Liver (tissue), 9 donors: ENCODE measurements around the gene LMLN. TPM values are rescaled to one million over a fixed set of nuclear protein-coding genes. Genes with fewer than 3 reads are reported as not detected.

Source experiments
- DNase-seq: peaks from one replicate; pipeline ENCODE4 v3.0.0-alpha.2; 2017; ENCODE audit warnings: low spot score
- H3K27ac ChIP-seq, 2 donors: one replicate each; pipeline ENCODE4 v1.7.0; 2013; ENCODE audit warnings: inconsistent platforms in 2 of 2, low read length in 2 of 2, control low read depth in 1 of 2, low read depth in 1 of 2, mild to moderate bottlenecking in 1 of 2
- H3K27me3 ChIP-seq, 4 donors: one replicate each; pipeline versions ENCODE4 v1.6.1 to v1.7.0; 2013; ENCODE audit warnings: low read length in 3 of 4, inconsistent platforms in 1 of 4, mild to moderate bottlenecking in 1 of 4, moderate library complexity in 1 of 4; ENCODE audit not compliant: control insufficient read depth in 4 of 4, insufficient read depth in 4 of 4
- H3K36me3 ChIP-seq, 4 donors: one replicate each; pipeline versions ENCODE4 v1.6.1 to v1.7.0; 2013; ENCODE audit warnings: low read length in 3 of 4, mild to moderate bottlenecking in 3 of 4, low read depth in 1 of 4, moderate library complexity in 1 of 4; ENCODE audit not compliant: control insufficient read depth in 4 of 4, insufficient read depth in 3 of 4
- H3K4me1 ChIP-seq, 4 donors: one replicate each; pipeline versions ENCODE4 v1.6.1 to v1.7.0; 2013; ENCODE audit warnings: low read length in 3 of 4, mild to moderate bottlenecking in 3 of 4, moderate library complexity in 1 of 4; ENCODE audit not compliant: control insufficient read depth in 4 of 4, insufficient read depth in 4 of 4
- H3K4me3 ChIP-seq, 3 donors: one replicate each; pipeline versions ENCODE4 v1.6.1 to v1.7.0; 2013; ENCODE audit warnings: low read length in 3 of 3, control low read depth in 1 of 3, low read depth in 1 of 3, mild to moderate bottlenecking in 1 of 3
- H3K9ac ChIP-seq, 2 donors: one replicate each; pipeline ENCODE4 v1.7.0; 2013; ENCODE audit warnings: low read length in 2 of 2, mild to moderate bottlenecking in 2 of 2, moderate library complexity in 2 of 2, control low read depth in 1 of 2, low read depth in 1 of 2
- H3K9me3 ChIP-seq, 4 donors: one replicate each; pipeline versions ENCODE4 v1.6.1 to v1.7.0; 2013; ENCODE audit warnings: low read length in 3 of 4; ENCODE audit not compliant: control insufficient read depth in 4 of 4
- ATF3 ChIP-seq: IDR thresholded peaks from 2 replicates; pipeline ENCODE4 v1.6.1; 2016; ENCODE audit warnings: antibody characterized with exemption
- EGR1 ChIP-seq, 2 donors: IDR thresholded peaks; 2 replicates each; pipeline ENCODE4 v1.6.1; 2016 to 2018; ENCODE audit warnings: antibody characterized with exemption in 2 of 2, low read depth in 2 of 2
- FOXA1 ChIP-seq: IDR thresholded peaks from 2 replicates; pipeline ENCODE4 v1.6.1; 2016; ENCODE audit warnings: antibody characterized with exemption
- FOXA2 ChIP-seq: IDR thresholded peaks from 2 replicates; pipeline ENCODE4 v1.6.1; 2016; ENCODE audit warnings: antibody characterized with exemption
- GABPA ChIP-seq, 2 donors: IDR thresholded peaks in 1 of 2; conservative IDR thresholded peaks in 1 of 2; 2 replicates each; pipeline ENCODE4 v1.6.1; 2016; ENCODE audit warnings: antibody characterized with exemption in 2 of 2, mild to moderate bottlenecking in 1 of 2, moderate library complexity in 1 of 2
- HNF4A ChIP-seq, 2 donors: conservative IDR thresholded peaks; 2 replicates each; pipeline ENCODE4 v1.6.1; 2016; ENCODE audit warnings: antibody characterized with exemption in 2 of 2, mild to moderate bottlenecking in 2 of 2
- HNF4G ChIP-seq: IDR thresholded peaks from 2 replicates; pipeline ENCODE4 v1.6.1; 2016; ENCODE audit warnings: antibody characterized with exemption
- JUND ChIP-seq, 2 donors: IDR thresholded peaks; 2 replicates each; pipeline ENCODE4 v1.6.1; 2016; ENCODE audit warnings: antibody characterized with exemption in 2 of 2
- NR2F2 ChIP-seq: IDR thresholded peaks from 2 replicates; pipeline ENCODE4 v1.6.1; 2016; ENCODE audit warnings: antibody characterized with exemption
- RAD21 ChIP-seq, 2 donors: IDR thresholded peaks; 2 replicates each; pipeline ENCODE4 v1.6.1; 2016; ENCODE audit warnings: antibody characterized with exemption in 2 of 2, mild to moderate bottlenecking in 2 of 2
- RXRA ChIP-seq, 2 donors: IDR thresholded peaks; 2 replicates each; pipeline ENCODE4 v1.6.1; 2017 to 2018; ENCODE audit warnings: antibody characterized with exemption in 2 of 2, mild to moderate bottlenecking in 1 of 2
- SP1 ChIP-seq: IDR thresholded peaks from 2 replicates; pipeline ENCODE4 v1.6.1; 2018; ENCODE audit warnings: antibody characterized with exemption, mild to moderate bottlenecking
- TAF1 ChIP-seq: conservative IDR thresholded peaks from 2 replicates; pipeline ENCODE4 v1.6.1; 2016; ENCODE audit warnings: antibody characterized with exemption, mild to moderate bottlenecking
- YY1 ChIP-seq: IDR thresholded peaks from 2 replicates; pipeline ENCODE4 v1.6.1; 2016; ENCODE audit warnings: antibody characterized with exemption, mild to moderate bottlenecking
- WGBS: extraction: QIAGEN DNeasy Blood & Tissue Kit; methylation state at CpG from one replicate; pipeline ENCODE4 v1.1.7; 2013; 5-methylcytosine and 5-hydroxymethylcytosine counted together
- polyA plus RNA-seq, 2 donors: library from polyadenylated mRNA; stranded (reverse) in 1 of 2; unstranded in 1 of 2; fragments of 200-250 nt in 1 of 2; fragments of >200 nt in 1 of 2; fragmentation: Nextera tagmentation in 1 of 2; extraction: Ambion mirVana in 1 of 2; gene quantifications; one replicate each; pipeline versions ENCODE4 v1.2.1 to v1.2.3, GENCODE V29; 2013 to 2015
- total RNA-seq, 2 donors: library from RNA; depleted of rRNA; stranded (reverse); fragments of >200 nt; gene quantifications; one replicate each; pipeline ENCODE4 v1.2.3, GENCODE V29; 2014
- TF ChIP-seq, protein P1 (sequence below): fragments of 150-350 bp; IDR thresholded peaks from 2 replicates; pipeline ENCODE4 v1.5.1; 2017; ENCODE audit warnings: improper control_type of control experiment, low read depth, low read length; ENCODE audit not compliant: missing input control
- TF ChIP-seq, protein P2 (sequence below): IDR thresholded peaks from 2 replicates; pipeline ENCODE4 v1.6.1; 2016; ENCODE audit warnings: antibody characterized with exemption
- TF ChIP-seq, protein P3 (sequence below): IDR thresholded peaks from 2 replicates; pipeline ENCODE4 v1.6.1; 2016; ENCODE audit warnings: antibody characterized with exemption
- TF ChIP-seq, protein P4 (sequence below): IDR thresholded peaks from 2 replicates; pipeline ENCODE4 v1.6.1; 2016; ENCODE audit warnings: antibody characterized with exemption, mild to moderate bottlenecking
- donor health status: healthy.
- donor health status: healthy.
- donor health status: healthy.
- donor health status: healthy.
- donor health status: healthy.

The LMLN gene, protein sequence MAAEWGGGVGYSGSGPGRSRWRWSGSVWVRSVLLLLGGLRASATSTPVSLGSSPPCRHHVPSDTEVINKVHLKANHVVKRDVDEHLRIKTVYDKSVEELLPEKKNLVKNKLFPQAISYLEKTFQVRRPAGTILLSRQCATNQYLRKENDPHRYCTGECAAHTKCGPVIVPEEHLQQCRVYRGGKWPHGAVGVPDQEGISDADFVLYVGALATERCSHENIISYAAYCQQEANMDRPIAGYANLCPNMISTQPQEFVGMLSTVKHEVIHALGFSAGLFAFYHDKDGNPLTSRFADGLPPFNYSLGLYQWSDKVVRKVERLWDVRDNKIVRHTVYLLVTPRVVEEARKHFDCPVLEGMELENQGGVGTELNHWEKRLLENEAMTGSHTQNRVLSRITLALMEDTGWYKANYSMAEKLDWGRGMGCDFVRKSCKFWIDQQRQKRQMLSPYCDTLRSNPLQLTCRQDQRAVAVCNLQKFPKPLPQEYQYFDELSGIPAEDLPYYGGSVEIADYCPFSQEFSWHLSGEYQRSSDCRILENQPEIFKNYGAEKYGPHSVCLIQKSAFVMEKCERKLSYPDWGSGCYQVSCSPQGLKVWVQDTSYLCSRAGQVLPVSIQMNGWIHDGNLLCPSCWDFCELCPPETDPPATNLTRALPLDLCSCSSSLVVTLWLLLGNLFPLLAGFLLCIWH
- total RNA-seq (1 to 10 TPM; 2.2 to 3.2 TPM), polyA plus RNA-seq (1 to 10 TPM in 1 of 2 donors, under 1 TPM in 1; 0.90 to 1.4 TPM)

GRCh38 chr3:197959891-197960693 lies at the start of gene LMLN:
LMLN (plus strand) TSS chr3:197960217; CDS start chr3:197960246, 29 bp downstream.
- Histone ChIP-seq H3K27me3 (no peaks in the 10 kb centered on the region), H3K9ac (peak within 1 kb of the TSS; percentile 52 to 57), H3K4me3 (peak within 1 kb of the TSS; percentile 89 to 94 (median 94)), H3K36me3 (peaks cover 6 to 14% (median 12%) of the 10 kb centered on the region in 4 donors), H3K4me1 (peaks cover 0 to 27% (median 14%) of the 10 kb centered on the region in 4 donors), H3K9me3 (no peaks in the 10 kb centered on the region), H3K27ac (peak within 1 kb of the TSS; percentile 70 to 79)
- under 1% methylated on average over 62 of the region's 62 CpGs for WGBS
- peak; percentile 91 for DNase-seq
- TF ChIP-seq SP1, result peak; percentile 82
- TF ChIP-seq JUND (IDR thresholded peaks at IDR 0.05), result no peak
- no peak for TF ChIP-seq RXRA (IDR thresholded peaks at IDR 0.05)
- no peak for TF ChIP-seq FOXA2
- peak in 1 of 2 donors; percentile 42 for TF ChIP-seq GABPA (IDR thresholded peaks at IDR 0.05 in 1 of 2, conservative IDR thresholded peaks at IDR 0.05 in 1 of 2)
- TF ChIP-seq HNF4A (conservative IDR thresholded peaks at IDR 0.05), result peak in 1 of 2 donors; percentile 10
- TF ChIP-seq HNF4G, result no peak
- TF ChIP-seq, protein P1, sequence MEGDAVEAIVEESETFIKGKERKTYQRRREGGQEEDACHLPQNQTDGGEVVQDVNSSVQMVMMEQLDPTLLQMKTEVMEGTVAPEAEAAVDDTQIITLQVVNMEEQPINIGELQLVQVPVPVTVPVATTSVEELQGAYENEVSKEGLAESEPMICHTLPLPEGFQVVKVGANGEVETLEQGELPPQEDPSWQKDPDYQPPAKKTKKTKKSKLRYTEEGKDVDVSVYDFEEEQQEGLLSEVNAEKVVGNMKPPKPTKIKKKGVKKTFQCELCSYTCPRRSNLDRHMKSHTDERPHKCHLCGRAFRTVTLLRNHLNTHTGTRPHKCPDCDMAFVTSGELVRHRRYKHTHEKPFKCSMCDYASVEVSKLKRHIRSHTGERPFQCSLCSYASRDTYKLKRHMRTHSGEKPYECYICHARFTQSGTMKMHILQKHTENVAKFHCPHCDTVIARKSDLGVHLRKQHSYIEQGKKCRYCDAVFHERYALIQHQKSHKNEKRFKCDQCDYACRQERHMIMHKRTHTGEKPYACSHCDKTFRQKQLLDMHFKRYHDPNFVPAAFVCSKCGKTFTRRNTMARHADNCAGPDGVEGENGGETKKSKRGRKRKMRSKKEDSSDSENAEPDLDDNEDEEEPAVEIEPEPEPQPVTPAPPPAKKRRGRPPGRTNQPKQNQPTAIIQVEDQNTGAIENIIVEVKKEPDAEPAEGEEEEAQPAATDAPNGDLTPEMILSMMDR, result no peak
- no peak for TF ChIP-seq FOXA1
- TF ChIP-seq, protein P2, sequence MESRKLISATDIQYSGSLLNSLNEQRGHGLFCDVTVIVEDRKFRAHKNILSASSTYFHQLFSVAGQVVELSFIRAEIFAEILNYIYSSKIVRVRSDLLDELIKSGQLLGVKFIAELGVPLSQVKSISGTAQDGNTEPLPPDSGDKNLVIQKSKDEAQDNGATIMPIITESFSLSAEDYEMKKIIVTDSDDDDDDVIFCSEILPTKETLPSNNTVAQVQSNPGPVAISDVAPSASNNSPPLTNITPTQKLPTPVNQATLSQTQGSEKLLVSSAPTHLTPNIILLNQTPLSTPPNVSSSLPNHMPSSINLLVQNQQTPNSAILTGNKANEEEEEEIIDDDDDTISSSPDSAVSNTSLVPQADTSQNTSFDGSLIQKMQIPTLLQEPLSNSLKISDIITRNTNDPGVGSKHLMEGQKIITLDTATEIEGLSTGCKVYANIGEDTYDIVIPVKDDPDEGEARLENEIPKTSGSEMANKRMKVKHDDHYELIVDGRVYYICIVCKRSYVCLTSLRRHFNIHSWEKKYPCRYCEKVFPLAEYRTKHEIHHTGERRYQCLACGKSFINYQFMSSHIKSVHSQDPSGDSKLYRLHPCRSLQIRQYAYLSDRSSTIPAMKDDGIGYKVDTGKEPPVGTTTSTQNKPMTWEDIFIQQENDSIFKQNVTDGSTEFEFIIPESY, result no peak
- TF ChIP-seq EGR1 (IDR thresholded peaks at IDR 0.05; ENCODE audit: low read depth in 2 of 2), result no peak
- TF ChIP-seq ATF3, result no peak
- TF ChIP-seq TAF1, result no peak
- peak; percentile 97 for TF ChIP-seq YY1
- TF ChIP-seq, protein P3, sequence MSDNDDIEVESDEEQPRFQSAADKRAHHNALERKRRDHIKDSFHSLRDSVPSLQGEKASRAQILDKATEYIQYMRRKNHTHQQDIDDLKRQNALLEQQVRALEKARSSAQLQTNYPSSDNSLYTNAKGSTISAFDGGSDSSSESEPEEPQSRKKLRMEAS, result peak; percentile 66
- no peak for TF ChIP-seq NR2F2
- TF ChIP-seq RAD21 (IDR thresholded peaks at IDR 0.05), result no peak
- TF ChIP-seq, protein P4, sequence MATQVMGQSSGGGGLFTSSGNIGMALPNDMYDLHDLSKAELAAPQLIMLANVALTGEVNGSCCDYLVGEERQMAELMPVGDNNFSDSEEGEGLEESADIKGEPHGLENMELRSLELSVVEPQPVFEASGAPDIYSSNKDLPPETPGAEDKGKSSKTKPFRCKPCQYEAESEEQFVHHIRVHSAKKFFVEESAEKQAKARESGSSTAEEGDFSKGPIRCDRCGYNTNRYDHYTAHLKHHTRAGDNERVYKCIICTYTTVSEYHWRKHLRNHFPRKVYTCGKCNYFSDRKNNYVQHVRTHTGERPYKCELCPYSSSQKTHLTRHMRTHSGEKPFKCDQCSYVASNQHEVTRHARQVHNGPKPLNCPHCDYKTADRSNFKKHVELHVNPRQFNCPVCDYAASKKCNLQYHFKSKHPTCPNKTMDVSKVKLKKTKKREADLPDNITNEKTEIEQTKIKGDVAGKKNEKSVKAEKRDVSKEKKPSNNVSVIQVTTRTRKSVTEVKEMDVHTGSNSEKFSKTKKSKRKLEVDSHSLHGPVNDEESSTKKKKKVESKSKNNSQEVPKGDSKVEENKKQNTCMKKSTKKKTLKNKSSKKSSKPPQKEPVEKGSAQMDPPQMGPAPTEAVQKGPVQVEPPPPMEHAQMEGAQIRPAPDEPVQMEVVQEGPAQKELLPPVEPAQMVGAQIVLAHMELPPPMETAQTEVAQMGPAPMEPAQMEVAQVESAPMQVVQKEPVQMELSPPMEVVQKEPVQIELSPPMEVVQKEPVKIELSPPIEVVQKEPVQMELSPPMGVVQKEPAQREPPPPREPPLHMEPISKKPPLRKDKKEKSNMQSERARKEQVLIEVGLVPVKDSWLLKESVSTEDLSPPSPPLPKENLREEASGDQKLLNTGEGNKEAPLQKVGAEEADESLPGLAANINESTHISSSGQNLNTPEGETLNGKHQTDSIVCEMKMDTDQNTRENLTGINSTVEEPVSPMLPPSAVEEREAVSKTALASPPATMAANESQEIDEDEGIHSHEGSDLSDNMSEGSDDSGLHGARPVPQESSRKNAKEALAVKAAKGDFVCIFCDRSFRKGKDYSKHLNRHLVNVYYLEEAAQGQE, result peak; percentile 28
